Measurements from ENCODE around the gene EPHA3. TPM values are rescaled to one million over a fixed set of nuclear protein-coding genes. Genes with fewer than 3 reads are reported as not detected.

EPHA3 gene
- total and polyA plus RNA-seq, 2 donors (not counting 1 experiment from before 2014, with no cell fraction given) = 0.01 TPM; not detected in 1

- Histone ChIP-seq H3K4me1 (ENCODE audit: control insufficient read depth in 2 of 2, insufficient read depth in 2 of 2, low read length in 2 of 2) (no peaks in the 10 kb centered on the region), H3K9me3 (ENCODE audit: control extremely low read depth in 1 of 3, control insufficient read depth in 2 of 3, insufficient read depth in 1 of 3, low read length in 2 of 3) (peaks cover 0 to 4% (median 0%) of the 10 kb centered on the region in 3 donors), H3K4me3 (ENCODE audit: control extremely low read depth in 1 of 5, extremely low read depth in 1 of 5, insufficient read depth in 1 of 5, low read depth in 2 of 5, low read length in 4 of 5) (no peak overlapping the region), H4K20me1 (ENCODE audit: control insufficient read depth, insufficient read depth, low read length, poor library complexity, severe bottlenecking) (no peaks in the 10 kb centered on the region), H3K4me2 (replicated peaks; ENCODE audit: low read depth, low read length, poor library complexity, severe bottlenecking) (no peak overlapping the region), H3K36me3 (replicated peaks in 1 of 2; ENCODE audit: control extremely low read depth in 1 of 2, control insufficient read depth in 1 of 2, extremely low read depth in 1 of 2, insufficient read depth in 2 of 2, low read length in 1 of 2) (no peaks in the 10 kb centered on the region), H3K27ac (ENCODE audit: low read length in 2 of 2) (no peak overlapping the region), H3K27me3 (replicated peaks in 1 of 4; ENCODE audit: control extremely low read depth in 1 of 4, control insufficient read depth in 3 of 4, insufficient read depth in 4 of 4, low read length in 3 of 4) (no peaks in the 10 kb centered on the region), H3K9ac (ENCODE audit: low read length) (no peak overlapping the region), H2AFZ (ENCODE audit: insufficient read depth, low read depth, low read length, poor library complexity, severe bottlenecking) (no peak overlapping the region), H3K79me2 (ENCODE audit: control insufficient read depth, insufficient read depth, low read length) (no peaks in the 10 kb centered on the region)
- Mint-ChIP-seq H3K27me3 (no peaks in the 10 kb centered on the region), H3K4me1 (no peaks in the 10 kb centered on the region), H3K4me3 (no peak overlapping the region), H3K9me3 (ENCODE audit: insufficient read depth) (no peaks in the 10 kb centered on the region), H3K27ac (no peak overlapping the region)
- intact Hi-C loops (cut with micrococcal nuclease) = no loop called here
- no peak for DNase-seq
- TF ChIP-seq CTCF (IDR thresholded peaks at IDR 0.05) (no peak), EZH2 (IDR thresholded peaks at IDR 0.05; ENCODE audit: borderline replicate concordance, insufficient read depth, low read depth, low read length, poor library complexity, severe bottlenecking) (no peak)
- POLR2A ChIA-PET = no interaction called here
- no CpG with 5 or more reads among the region's 2 CpGs for WGBS (ENCODE audit: insufficient coverage)
- CTCF ChIA-PET = no interaction called here
- ATAC-seq (ENCODE audit: low read depth) = no peak
Measured at GRCh38 chr3:89216016-89216739, 108.8 kb downstream of the EPHA3 start.

GRCh38 chr3:89217148-89217685, 109.8 kb downstream of the EPHA3 start:
- H3K27ac Mint-ChIP-seq = no peak overlapping the region
- H3K4me3 Mint-ChIP-seq = no peak overlapping the region
- H3K4me3 ChIP-seq (ENCODE audit: control extremely low read depth in 1 of 5, extremely low read depth in 1 of 5, insufficient read depth in 1 of 5, low read depth in 2 of 5, low read length in 4 of 5) = no peak overlapping the region
- H2AFZ ChIP-seq (ENCODE audit: insufficient read depth, low read depth, low read length, poor library complexity, severe bottlenecking) = no peak overlapping the region
- H3K27ac ChIP-seq (ENCODE audit: low read length in 2 of 2) = no peak overlapping the region
- H3K9ac ChIP-seq (ENCODE audit: low read length) = no peak overlapping the region
- H3K9me3 ChIP-seq (ENCODE audit: control extremely low read depth in 1 of 3, control insufficient read depth in 2 of 3, insufficient read depth in 1 of 3, low read length in 2 of 3) = peaks cover 0 to 4% (median 0%) of the 10 kb centered on the region in 3 donors
- ATAC-seq (ENCODE audit: low read depth) = no peak
- no peaks in the 10 kb centered on the region for H3K4me1 Mint-ChIP-seq
- no peaks in the 10 kb centered on the region for H3K27me3 Mint-ChIP-seq
- H3K4me1 ChIP-seq (ENCODE audit: control insufficient read depth in 2 of 2, insufficient read depth in 2 of 2, low read length in 2 of 2) = no peaks in the 10 kb centered on the region
- no peak overlapping the region for H3K4me2 ChIP-seq (replicated peaks; ENCODE audit: low read depth, low read length, poor library complexity, severe bottlenecking)
- no peak for DNase-seq
- intact Hi-C loops (cut with micrococcal nuclease) = no loop called here
- TF ChIP-seq CTCF (IDR thresholded peaks at IDR 0.05) (no peak), EZH2 (IDR thresholded peaks at IDR 0.05; ENCODE audit: borderline replicate concordance, insufficient read depth, low read depth, low read length, poor library complexity, severe bottlenecking) (no peak)
- H3K36me3 ChIP-seq (replicated peaks in 1 of 2; ENCODE audit: control extremely low read depth in 1 of 2, control insufficient read depth in 1 of 2, extremely low read depth in 1 of 2, insufficient read depth in 2 of 2, low read length in 1 of 2) = no peaks in the 10 kb centered on the region
- ChIA-PET POLR2A (no interaction called here), CTCF (no interaction called here)
- H3K27me3 ChIP-seq (replicated peaks in 1 of 4; ENCODE audit: control extremely low read depth in 1 of 4, control insufficient read depth in 3 of 4, insufficient read depth in 4 of 4, low read length in 3 of 4) = no peaks in the 10 kb centered on the region
- H3K79me2 ChIP-seq (ENCODE audit: control insufficient read depth, insufficient read depth, low read length) = no peaks in the 10 kb centered on the region
- H4K20me1 ChIP-seq (ENCODE audit: control insufficient read depth, insufficient read depth, low read length, poor library complexity, severe bottlenecking) = no peaks in the 10 kb centered on the region
- WGBS (ENCODE audit: insufficient coverage) = 90% methylated on average over 4 of the region's 6 CpGs
- no peaks in the 10 kb centered on the region for H3K9me3 Mint-ChIP-seq (ENCODE audit: insufficient read depth)

Measured in B cell (primary cell).